ENCODE results near the gene HOXA6. TPM values are rescaled to one million over a fixed set of nuclear protein-coding genes. Genes with fewer than 3 reads are reported as not detected.

Gene HOXA6
- total RNA-seq, 1 experiment from 2014 or later, result 12.7 TPM

GRCh38 chr7:27171325-27171636 is 23.7 kb upstream of the HOXA6 start:
- CTCF ChIA-PET, result interaction anchor here (1.8 to 6.6 kb wide), 2 partner anchors 8 to 10 kb away, joined by 3 to 32 read pairs; no protein-coding TSS in a partner anchor
- ATAC-seq (peak; percentile 24), DNase-seq (ENCODE audit: low read depth, low spot score) (no peak)
- Histone ChIP-seq H2AFZ (ENCODE audit: low read depth, low read length, poor library complexity, severe bottlenecking) (no peak overlapping the region), H3K27ac (ENCODE audit: low read depth, low read length) (peak overlapping the region; percentile 91), H4K20me1 (ENCODE audit: insufficient read depth) (no peaks in the 10 kb centered on the region), H3K9me2 (ENCODE audit: insufficient read depth) (no peaks in the 10 kb centered on the region), H3K9me3 (ENCODE audit: control insufficient read depth in 1 of 2, insufficient read depth in 1 of 2, low read depth in 1 of 2, low read length in 2 of 2) (no peaks in the 10 kb centered on the region), H3K4me3 (replicated peaks in 1 of 2; ENCODE audit: low read depth in 1 of 2, low read length in 2 of 2) (peak overlapping the region; percentile 66 to 77), H3K36me3 (ENCODE audit: control insufficient read depth in 1 of 2, insufficient read depth in 2 of 2, low read length in 2 of 2) (no peaks in the 10 kb centered on the region), H3K9ac (ENCODE audit: low read length) (peak overlapping the region; percentile 89), H3K79me2 (ENCODE audit: insufficient read depth, low read length) (peaks cover 86% of the 10 kb centered on the region), H3K4me2 (ENCODE audit: low read length) (peak overlapping the region; percentile 97), H3K27me3 (ENCODE audit: insufficient read depth, low read length) (no peaks in the 10 kb centered on the region), H3K4me1 (ENCODE audit: control insufficient read depth in 1 of 2, insufficient read depth in 2 of 2, low read length in 2 of 2) (peaks cover 34 to 73% of the 10 kb centered on the region in 2 experiments)
- TF ChIP-seq TCF7L2 (IDR thresholded peaks at IDR 0.05; ENCODE audit: borderline replicate concordance, extremely low read depth, insufficient read depth, insufficient read length) (peak; percentile 96), REST (IDR thresholded peaks at IDR 0.05; ENCODE audit: low read depth) (no peak), JUND (IDR thresholded peaks at IDR 0.05) (no peak), ZNF274 (IDR thresholded peaks at IDR 0.05; ENCODE audit: low read depth, low read length) (no peak), POLR2AphosphoS5 (IDR thresholded peaks at IDR 0.05; ENCODE audit: low read depth, low read length) (peak; percentile 26), SRF (IDR thresholded peaks at IDR 0.05; ENCODE audit: low read depth) (no peak), ELF1 (IDR thresholded peaks at IDR 0.05; ENCODE audit: borderline replicate concordance, low read depth) (no peak), EZH2 (IDR thresholded peaks at IDR 0.05) (no peak), MAX (IDR thresholded peaks at IDR 0.05) (no peak), EZH2phosphoT487 (IDR thresholded peaks at IDR 0.05; ENCODE audit: borderline replicate concordance) (no peak), CBX3 (IDR thresholded peaks at IDR 0.05; ENCODE audit: low read depth) (no peak), POLR2A (IDR thresholded peaks at IDR 0.05; ENCODE audit: borderline replicate concordance, extremely low read depth, insufficient read depth, insufficient read length) (no peak), EGR1 (IDR thresholded peaks at IDR 0.05; ENCODE audit: low read depth) (no peak), CEBPB (IDR thresholded peaks at IDR 0.05; ENCODE audit: low read depth) (no peak), SIN3A (IDR thresholded peaks at IDR 0.05; ENCODE audit: low read depth) (no peak), CTCF (IDR thresholded peaks at IDR 0.05 in 2 of 3, conservative IDR thresholded peaks at IDR 0.05 in 1 of 3; ENCODE audit: borderline replicate concordance in 1 of 3, insufficient read depth in 1 of 3, low read depth in 2 of 3, low read length in 2 of 3) (no peak)
- POLR2A ChIA-PET, result interaction anchor here (1.3 to 2.2 kb wide), 3 partner anchors 9 to 21 kb away, joined by 3 to 7 read pairs (median 5); no protein-coding TSS in a partner anchor
- intact Hi-C loops (cut with micrococcal nuclease), result no loop called here
- RAD21 ChIA-PET (ENCODE audit: low non-redundant PET in 1 of 2, low total read pairs in 2 of 2, uncharacterized antibody in 2 of 2, unreplicated experiment in 2 of 2), result interaction anchor here in 1 of 2 experiments (1.9 kb wide), 1 partner anchor 10 kb away, joined by 4 read pairs; no protein-coding TSS in a partner anchor
- BruUV-seq (replicated peaks), result no TSS peak

Data from HCT116 (cell line).